HepG2 (cell line): Measurements from ENCODE around the gene SPECC1L. TPM values are rescaled to one million over a fixed set of nuclear protein-coding genes. Genes with fewer than 3 reads are reported as not detected.

Source experiments
- CENPT ChIP-seq: sonication (generic); formaldehyde crosslinking; IDR thresholded peaks from 2 replicates; pipeline ENCODE4 v1.8.0; 2022; ENCODE audit warnings: low read depth, mild to moderate bottlenecking, moderate library complexity, missing genetic modification reagents
- CHCHD3 ChIP-seq: sonication (generic); formaldehyde crosslinking; IDR thresholded peaks from 2 replicates; pipeline ENCODE4 v1.8.0; 2022; ENCODE audit warnings: mild to moderate bottlenecking, missing genetic modification reagents, moderate library complexity
- ELF1 ChIP-seq: sonication (generic); formaldehyde crosslinking; IDR thresholded peaks from 2 replicates; pipeline ENCODE4 v1.4.0; 2020; ENCODE audit warnings: missing genetic modification reagents
- FOXK2 ChIP-seq: fragments of 450-650 bp; IDR thresholded peaks from 2 replicates; pipeline ENCODE4 v1.6.1; 2016
- FUBP1 ChIP-seq: sonication (generic); formaldehyde crosslinking; IDR thresholded peaks from 2 replicates; pipeline ENCODE4 v1.5.1; 2020; ENCODE audit warnings: missing genetic modification reagents, mild to moderate bottlenecking, borderline replicate concordance
- GABPB1 ChIP-seq: IDR thresholded peaks from 2 replicates; pipeline ENCODE4 v1.6.1; 2016; ENCODE audit warnings: mild to moderate bottlenecking, missing genetic modification reagents, moderate library complexity, missing compliant biosample characterization
- KLF11 ChIP-seq: IDR thresholded peaks from 2 replicates; pipeline ENCODE4 v1.6.1; 2016; ENCODE audit warnings: missing compliant biosample characterization
- NR0B2 ChIP-seq: sonication (generic); formaldehyde crosslinking; IDR thresholded peaks from 2 replicates; pipeline ENCODE4 v1.4.0; 2020; ENCODE audit warnings: mild to moderate bottlenecking, missing genetic modification reagents
- SPEN ChIP-seq: sonication (generic); formaldehyde crosslinking; IDR thresholded peaks from 2 replicates; pipeline ENCODE4 v1.5.1; 2020; ENCODE audit warnings: low read depth, mild to moderate bottlenecking, missing genetic modification reagents
- STAG1 ChIP-seq: sonication (generic); formaldehyde crosslinking; IDR thresholded peaks from 2 replicates; pipeline ENCODE4 v1.4.0; 2020; ENCODE audit warnings: missing genetic modification reagents
- TBP ChIP-seq: sonication (generic); formaldehyde crosslinking; IDR thresholded peaks from 2 replicates; pipeline ENCODE4 v1.5.0; 2020; ENCODE audit warnings: missing genetic modification reagents
- TGIF2 ChIP-seq: IDR thresholded peaks from 2 replicates; pipeline ENCODE4 v1.6.1; 2016; ENCODE audit warnings: control low read depth, missing compliant biosample characterization
- ZEB1 ChIP-seq: IDR thresholded peaks from 2 replicates; pipeline ENCODE4 v1.6.1; 2012; ENCODE audit warnings: mild to moderate bottlenecking, low read depth, inconsistent platforms; ENCODE audit not compliant: insufficient replicate concordance
- ZNF17 ChIP-seq: sonication (generic); formaldehyde crosslinking; IDR thresholded peaks from 2 replicates; pipeline ENCODE4 v1.5.0; 2020; ENCODE audit warnings: mild to moderate bottlenecking, missing genetic modification reagents
- ZNF20 ChIP-seq: sonication (generic); formaldehyde crosslinking; IDR thresholded peaks from 2 replicates; pipeline ENCODE4 v1.4.0; 2020; ENCODE audit warnings: mild to moderate bottlenecking, moderate library complexity, missing genetic modification reagents
- ZNF687 ChIP-seq: sonication (generic); formaldehyde crosslinking; IDR thresholded peaks from 2 replicates; pipeline ENCODE4 v1.5.1; 2020; ENCODE audit warnings: mild to moderate bottlenecking, missing genetic modification reagents, moderate library complexity
- ZSCAN20 ChIP-seq: sonication (generic); formaldehyde crosslinking; IDR thresholded peaks from 2 replicates; pipeline ENCODE4 v1.4.0; 2020; ENCODE audit warnings: missing genetic modification reagents, mild to moderate bottlenecking, borderline replicate concordance
- ZSCAN21 ChIP-seq: sonication (generic); formaldehyde crosslinking; IDR thresholded peaks from 2 replicates; pipeline ENCODE4 v1.8.0; 2022; ENCODE audit warnings: mild to moderate bottlenecking, missing genetic modification reagents, moderate library complexity, borderline replicate concordance
- ZSCAN29 ChIP-seq: sonication (generic); formaldehyde crosslinking; conservative IDR thresholded peaks from 2 replicates; pipeline ENCODE4 v1.4.0; 2020; ENCODE audit warnings: mild to moderate bottlenecking, missing genetic modification reagents
- polyA plus RNA-seq, 8 experiments: library from polyadenylated mRNA; depleted of rRNA in 3 of 8; stranded (reverse) in 7 of 8; unstranded in 1 of 8; fragments of >200 nt; fragmentation: Illumina TruSeq in 4 of 8; extraction: Trizol in 4 of 8; gene quantifications; 2 replicates each; pipeline versions ENCODE4 v1.2.1 to v1.2.3, GENCODE V29; 2011 to 2016; ENCODE audit warnings: low read depth in 4 of 8, missing spikeins in 1 of 8, mixed read lengths in 1 of 8; ENCODE audit not compliant: insufficient read depth in 1 of 8
- total RNA-seq, 5 experiments: library from RNA; depleted of rRNA; stranded (reverse); fragments of >200 nt; fragmentation: Illumina TruSeq; extraction: Trizol; gene quantifications; 2 replicates each; pipeline ENCODE4 v1.2.3, GENCODE V29; 2016; ENCODE audit warnings: low read depth in 1 of 5
- TF ChIP-seq, protein P1 (sequence below): sonication (generic); formaldehyde crosslinking; IDR thresholded peaks from 2 replicates; pipeline ENCODE4 v1.5.0; 2020; ENCODE audit warnings: mild to moderate bottlenecking, missing genetic modification reagents
- TF ChIP-seq, protein P2 (sequence below): sonication (generic); formaldehyde crosslinking; IDR thresholded peaks from 2 replicates; pipeline ENCODE4 v1.4.0; 2020; ENCODE audit warnings: missing genetic modification reagents

The SPECC1L gene
- total and polyA plus RNA-seq, 2 of the 13 experiments (the other 11 are each of a cell fraction or from before 2014, with no cell fraction given), result 14.1 to 30.3 TPM

DNA sequence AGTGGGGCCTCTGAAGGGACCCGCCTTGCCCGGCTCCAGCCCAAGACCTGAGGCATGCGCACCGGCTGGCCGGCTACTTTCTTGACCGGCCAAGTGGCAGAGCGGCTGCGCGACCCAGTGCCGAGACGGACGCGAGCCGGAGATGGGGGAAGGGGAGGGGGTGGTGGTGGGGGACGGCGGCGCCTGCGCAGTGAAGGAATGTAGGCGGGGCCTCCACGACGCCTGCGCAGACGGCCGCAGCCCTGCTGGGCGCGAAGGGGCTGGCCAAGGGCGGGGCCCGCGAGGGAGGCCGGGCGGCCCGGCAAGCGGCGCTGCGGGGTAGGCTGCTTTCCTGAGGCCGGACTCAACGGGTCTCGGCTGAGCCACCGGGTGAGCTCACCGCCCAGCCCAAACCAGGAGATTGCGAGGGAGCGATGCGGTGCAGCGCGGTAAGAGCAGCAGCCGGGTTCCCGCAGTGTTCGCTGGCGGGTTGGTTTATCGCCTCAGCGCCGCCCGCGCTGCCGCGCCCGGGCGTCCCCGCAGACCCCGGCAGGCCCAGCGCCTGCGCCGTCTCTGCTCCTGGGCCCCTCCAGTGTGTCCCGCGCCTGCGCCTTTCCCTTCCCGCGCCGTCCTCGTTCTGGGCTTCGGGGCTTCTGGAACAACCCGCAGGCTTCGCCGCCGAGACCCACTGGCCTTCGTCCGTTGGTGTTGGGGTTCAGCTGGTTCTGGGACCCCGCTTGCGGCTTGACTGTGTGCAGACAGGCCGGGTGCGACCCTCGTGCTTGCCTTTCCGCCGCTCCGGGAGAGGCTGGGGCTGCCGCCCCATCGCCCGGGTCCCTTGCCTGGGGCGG, at the start of gene SPECC1L (continued):
- TF ChIP-seq, protein P1, sequence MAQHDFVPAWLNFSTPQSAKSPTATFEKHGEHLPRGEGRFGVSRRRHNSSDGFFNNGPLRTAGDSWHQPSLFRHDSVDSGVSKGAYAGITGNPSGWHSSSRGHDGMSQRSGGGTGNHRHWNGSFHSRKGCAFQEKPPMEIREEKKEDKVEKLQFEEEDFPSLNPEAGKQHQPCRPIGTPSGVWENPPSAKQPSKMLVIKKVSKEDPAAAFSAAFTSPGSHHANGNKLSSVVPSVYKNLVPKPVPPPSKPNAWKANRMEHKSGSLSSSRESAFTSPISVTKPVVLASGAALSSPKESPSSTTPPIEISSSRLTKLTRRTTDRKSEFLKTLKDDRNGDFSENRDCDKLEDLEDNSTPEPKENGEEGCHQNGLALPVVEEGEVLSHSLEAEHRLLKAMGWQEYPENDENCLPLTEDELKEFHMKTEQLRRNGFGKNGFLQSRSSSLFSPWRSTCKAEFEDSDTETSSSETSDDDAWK, result no peak
- no peak for TF ChIP-seq STAG1
- no peak for TF ChIP-seq TGIF2
- TF ChIP-seq ZSCAN20 (CRISPR knock-in tag), result peak; percentile 87
- TF ChIP-seq FOXK2, result no peak
- TF ChIP-seq ZSCAN21 (CRISPR knock-in tag), result peak; percentile 92
- TF ChIP-seq, protein P2, sequence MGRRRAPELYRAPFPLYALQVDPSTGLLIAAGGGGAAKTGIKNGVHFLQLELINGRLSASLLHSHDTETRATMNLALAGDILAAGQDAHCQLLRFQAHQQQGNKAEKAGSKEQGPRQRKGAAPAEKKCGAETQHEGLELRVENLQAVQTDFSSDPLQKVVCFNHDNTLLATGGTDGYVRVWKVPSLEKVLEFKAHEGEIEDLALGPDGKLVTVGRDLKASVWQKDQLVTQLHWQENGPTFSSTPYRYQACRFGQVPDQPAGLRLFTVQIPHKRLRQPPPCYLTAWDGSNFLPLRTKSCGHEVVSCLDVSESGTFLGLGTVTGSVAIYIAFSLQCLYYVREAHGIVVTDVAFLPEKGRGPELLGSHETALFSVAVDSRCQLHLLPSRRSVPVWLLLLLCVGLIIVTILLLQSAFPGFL (CRISPR knock-in tag), result no peak
- TF ChIP-seq ELF1 (CRISPR knock-in tag), result no peak
- 0 out of 2 replicates have a peak, but pooled peaks have one; percentile 76 for TF ChIP-seq ZNF20 (CRISPR knock-in tag)
- TF ChIP-seq TBP (CRISPR knock-in tag), result no peak
- TF ChIP-seq ZSCAN29 (CRISPR knock-in tag), result peak; percentile 79; the same call in 1 of the 2 replicates
- TF ChIP-seq ZEB1, result no peak
- no peak for TF ChIP-seq CENPT (CRISPR knock-in tag)
- peak; percentile 44; the same call in 1 of the 2 replicates for TF ChIP-seq KLF11 (CRISPR knock-in tag)
- TF ChIP-seq GABPB1 (CRISPR knock-in tag), result peak; percentile 77
- no peak for TF ChIP-seq FUBP1 (CRISPR knock-in tag)
- peak; percentile 83 for TF ChIP-seq SPEN
- TF ChIP-seq ZNF687 (CRISPR knock-in tag), result peak; percentile 98
- TF ChIP-seq NR0B2 (CRISPR knock-in tag), result no peak; the same call in 1 of the 2 replicates
- TF ChIP-seq CHCHD3, result peak; percentile 49; the same call in 1 of the 2 replicates
- no peak for TF ChIP-seq ZNF17 (CRISPR knock-in tag)
